Mesothelial cell of epicardium (in vitro differentiated cells): Measurements from ENCODE around the gene CRYBG1. TPM values are rescaled to one million over a fixed set of nuclear protein-coding genes. Genes with fewer than 3 reads are reported as not detected.
"Not testable (repeated sequence)": the region's sequence is repeated elsewhere in the genome, so short reads cannot be mapped to it uniquely, and the experiment has no call there.

Source experiments
- DNase-seq, 2 experiments: peaks; one replicate each; pipeline ENCODE4 v3.0.0; 2021; ENCODE audit warnings: low spot score in 2 of 2; ENCODE audit not compliant: unreplicated experiment in 2 of 2
- H3K27ac Mint-ChIP-seq: 2 replicates; pipeline ENCODE4 v1.8.0; 2021; ENCODE audit warnings: mixed read lengths
- H3K27me3 Mint-ChIP-seq: 2 replicates; pipeline ENCODE4 v1.8.0; 2021; ENCODE audit warnings: low read depth, mixed read lengths
- H3K36me3 Mint-ChIP-seq: 2 replicates; pipeline ENCODE4 v1.8.0; 2021; ENCODE audit warnings: mixed read lengths
- H3K4me1 Mint-ChIP-seq: 2 replicates; pipeline ENCODE4 v1.8.0; 2021; ENCODE audit warnings: mixed read lengths
- H3K4me3 Mint-ChIP-seq: 2 replicates; pipeline ENCODE4 v1.8.0; 2021; ENCODE audit warnings: mild to moderate bottlenecking, moderate library complexity, mixed read lengths
- H3K9me3 Mint-ChIP-seq: 2 replicates; pipeline ENCODE4 v1.8.0; 2021; ENCODE audit warnings: mixed read lengths
- total RNA-seq: library from RNA; stranded (reverse); gene quantifications from 3 replicates; pipeline ENCODE4 v1.2.1, GENCODE V29; 2021
- TF ChIP-seq, protein P1 (sequence below): fragments of 200-600 bp; sonication (generic); IDR thresholded peaks from one replicate; pipeline ENCODE4 v1.5.0; 2021; ENCODE audit warnings: antibody characterized with exemption; ENCODE audit not compliant: unreplicated experiment

CRYBG1 gene
- total RNA-seq, 1 donor from 2014 or later, result 0.74 TPM

DNA sequence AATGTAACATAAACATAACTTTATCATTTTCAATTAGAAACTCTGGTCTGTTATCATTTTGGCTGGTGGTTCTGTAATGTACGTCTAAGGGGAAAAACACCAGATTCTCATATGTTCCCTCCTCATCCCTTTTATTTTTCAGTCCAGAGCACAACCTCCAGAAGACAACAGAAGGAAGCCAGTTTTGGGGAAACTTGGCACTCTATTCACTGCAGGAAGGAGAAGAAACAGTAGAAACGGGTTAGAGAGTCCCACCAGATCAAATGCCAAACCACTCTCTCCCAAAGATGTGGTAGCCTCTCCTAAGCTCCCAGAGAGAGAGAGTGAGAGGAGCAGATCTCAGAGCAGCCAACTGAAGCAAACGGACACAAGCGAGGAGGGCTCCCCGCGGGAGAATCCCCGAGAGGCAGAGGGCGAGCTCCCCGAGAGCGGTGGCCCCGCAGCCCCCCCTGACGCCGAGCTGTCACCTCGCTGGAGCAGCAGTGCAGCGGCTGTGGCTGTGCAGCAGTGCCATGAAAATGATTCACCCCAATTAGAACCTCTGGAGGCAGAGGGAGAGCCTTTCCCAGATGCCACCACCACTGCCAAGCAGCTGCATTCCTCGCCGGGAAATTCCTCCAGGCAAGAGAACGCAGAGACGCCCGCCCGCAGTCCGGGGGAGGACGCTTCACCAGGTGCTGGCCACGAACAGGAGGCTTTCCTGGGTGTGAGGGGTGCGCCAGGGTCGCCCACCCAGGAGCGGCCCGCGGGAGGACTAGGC lies 151.0 kb downstream of the CRYBG1 start:
- Mint-ChIP-seq H3K4me1 (peaks cover 28% of the 10 kb centered on the region), H3K9me3 (no peaks in the 10 kb centered on the region), H3K27me3 (peaks cover 87% of the 10 kb centered on the region), H3K4me3 (peak overlapping the region; percentile 73), H3K36me3 (no peaks in the 10 kb centered on the region), H3K27ac (no peak overlapping the region)
- peak in 1 of 2 experiments; percentile 61 for DNase-seq
- TF ChIP-seq, protein P1, sequence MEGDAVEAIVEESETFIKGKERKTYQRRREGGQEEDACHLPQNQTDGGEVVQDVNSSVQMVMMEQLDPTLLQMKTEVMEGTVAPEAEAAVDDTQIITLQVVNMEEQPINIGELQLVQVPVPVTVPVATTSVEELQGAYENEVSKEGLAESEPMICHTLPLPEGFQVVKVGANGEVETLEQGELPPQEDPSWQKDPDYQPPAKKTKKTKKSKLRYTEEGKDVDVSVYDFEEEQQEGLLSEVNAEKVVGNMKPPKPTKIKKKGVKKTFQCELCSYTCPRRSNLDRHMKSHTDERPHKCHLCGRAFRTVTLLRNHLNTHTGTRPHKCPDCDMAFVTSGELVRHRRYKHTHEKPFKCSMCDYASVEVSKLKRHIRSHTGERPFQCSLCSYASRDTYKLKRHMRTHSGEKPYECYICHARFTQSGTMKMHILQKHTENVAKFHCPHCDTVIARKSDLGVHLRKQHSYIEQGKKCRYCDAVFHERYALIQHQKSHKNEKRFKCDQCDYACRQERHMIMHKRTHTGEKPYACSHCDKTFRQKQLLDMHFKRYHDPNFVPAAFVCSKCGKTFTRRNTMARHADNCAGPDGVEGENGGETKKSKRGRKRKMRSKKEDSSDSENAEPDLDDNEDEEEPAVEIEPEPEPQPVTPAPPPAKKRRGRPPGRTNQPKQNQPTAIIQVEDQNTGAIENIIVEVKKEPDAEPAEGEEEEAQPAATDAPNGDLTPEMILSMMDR, result no peak

DNA sequence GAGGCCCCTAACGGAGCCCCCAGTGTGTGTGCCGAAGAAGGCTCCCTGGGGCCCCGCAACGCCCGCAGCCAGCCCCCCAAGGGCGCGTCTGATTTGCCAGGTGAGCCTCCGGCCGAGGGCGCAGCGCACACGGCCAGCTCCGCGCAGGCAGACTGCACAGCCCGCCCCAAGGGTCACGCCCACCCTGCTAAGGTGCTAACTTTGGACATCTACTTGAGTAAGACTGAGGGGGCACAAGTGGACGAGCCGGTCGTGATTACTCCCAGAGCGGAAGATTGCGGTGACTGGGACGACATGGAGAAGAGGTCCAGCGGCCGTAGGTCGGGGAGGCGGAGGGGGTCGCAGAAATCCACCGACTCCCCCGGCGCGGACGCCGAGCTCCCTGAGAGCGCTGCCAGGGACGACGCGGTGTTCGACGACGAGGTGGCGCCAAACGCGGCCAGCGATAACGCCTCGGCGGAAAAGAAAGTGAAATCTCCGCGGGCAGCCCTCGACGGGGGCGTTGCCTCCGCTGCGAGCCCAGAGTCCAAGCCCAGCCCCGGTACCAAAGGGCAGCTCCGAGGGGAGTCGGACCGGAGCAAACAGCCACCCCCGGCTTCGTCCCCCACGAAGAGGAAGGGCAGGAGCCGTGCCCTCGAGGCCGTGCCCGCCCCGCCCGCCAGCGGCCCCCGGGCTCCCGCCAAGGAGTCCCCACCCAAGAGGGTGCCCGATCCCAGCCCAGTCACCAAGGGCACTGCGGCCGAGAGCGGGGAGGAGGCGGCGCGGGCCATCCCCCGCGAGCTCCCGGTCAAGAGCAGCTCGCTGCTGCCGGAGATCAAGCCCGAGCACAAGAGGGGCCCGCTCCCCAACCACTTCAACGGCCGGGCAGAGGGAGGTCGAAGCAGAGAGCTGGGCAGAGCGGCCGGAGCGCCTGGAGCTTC lies 151.8 kb downstream of the CRYBG1 start:
- Mint-ChIP-seq H3K4me1 (peaks cover 28% of the 10 kb centered on the region), H3K9me3 (no peaks in the 10 kb centered on the region), H3K27ac (no peak overlapping the region), H3K4me3 (peak overlapping the region; percentile 69), H3K27me3 (peaks cover 80% of the 10 kb centered on the region), H3K36me3 (no peaks in the 10 kb centered on the region)
- peak in 1 of 2 experiments; percentile 57 for DNase-seq
- TF ChIP-seq, protein P1, result no peak

DNA sequence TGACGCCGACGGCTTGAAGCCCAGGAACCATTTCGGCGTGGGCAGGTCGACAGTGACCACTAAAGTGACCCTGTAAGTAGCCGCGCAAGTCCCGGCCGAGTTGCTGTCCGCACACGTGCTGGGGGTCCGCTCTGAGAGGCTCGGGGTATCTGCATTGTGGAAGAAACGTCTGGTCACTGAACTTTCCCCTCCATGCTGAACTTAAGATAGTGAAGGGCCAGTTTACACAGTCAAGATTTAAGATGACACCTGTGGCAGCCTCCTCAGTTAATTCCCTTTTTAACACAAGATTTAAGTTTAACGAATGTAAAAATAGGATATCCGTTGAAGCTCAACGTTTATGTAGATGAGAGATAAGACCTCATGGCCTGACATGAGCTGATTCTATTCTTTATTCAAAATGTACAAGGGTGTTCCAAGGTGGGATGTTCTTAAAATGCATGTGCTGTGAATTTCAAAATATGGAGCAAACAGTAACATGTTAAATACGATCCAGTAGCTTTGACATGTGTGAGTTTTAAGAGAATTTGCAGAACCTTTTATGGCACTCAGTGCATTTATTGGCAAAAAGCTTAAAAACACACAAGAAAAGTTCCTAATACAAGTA lies 152.6 kb downstream of the CRYBG1 start:
- peak overlapping the region; percentile 46 for H3K4me3 Mint-ChIP-seq

DNA sequence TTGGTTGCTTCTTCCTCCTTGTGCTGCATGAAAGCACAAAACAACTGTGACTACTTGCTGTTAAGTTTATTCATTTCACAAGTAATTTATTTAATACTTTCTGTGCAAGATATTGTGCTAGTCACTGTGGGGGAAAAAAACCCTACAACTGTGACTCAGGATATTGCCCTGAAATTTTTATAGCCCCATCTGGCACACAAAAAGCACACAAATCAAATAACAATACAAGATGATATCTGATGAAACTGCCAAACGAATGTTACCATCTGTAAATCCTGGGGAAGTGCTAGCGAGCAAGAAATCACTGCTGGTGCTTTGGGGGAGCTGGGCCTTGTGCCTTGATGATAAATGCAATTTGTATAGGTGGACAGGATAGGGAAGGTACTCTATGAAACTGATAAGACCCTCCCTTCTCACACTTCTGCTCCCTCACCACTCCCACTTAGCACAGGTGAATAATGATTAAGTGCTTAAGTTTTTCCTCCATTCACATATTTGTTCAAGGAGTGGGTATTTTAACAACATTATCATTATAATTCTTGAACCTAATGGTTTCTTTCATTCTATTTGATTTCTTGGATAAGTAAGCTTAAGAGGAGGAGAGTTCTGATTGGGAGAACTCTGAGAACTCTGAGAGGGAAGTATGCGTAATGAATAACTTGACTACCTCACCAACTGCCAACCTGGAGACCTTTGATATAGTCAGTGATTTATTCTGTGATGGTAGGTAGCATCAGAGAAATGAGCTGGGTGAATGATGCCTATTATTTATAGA lies 153.5 kb downstream of the CRYBG1 start:
- no peak overlapping the region for H3K27ac Mint-ChIP-seq
- no peaks in the 10 kb centered on the region for H3K9me3 Mint-ChIP-seq
- TF ChIP-seq, protein P1, result no peak
- peaks cover 28% of the 10 kb centered on the region for H3K4me1 Mint-ChIP-seq
- peaks cover 64% of the 10 kb centered on the region for H3K27me3 Mint-ChIP-seq
- H3K36me3 Mint-ChIP-seq, result no peaks in the 10 kb centered on the region
- no peak for DNase-seq
- no peak overlapping the region for H3K4me3 Mint-ChIP-seq

More for the DNA sequence above, 152.6 kb downstream of the CRYBG1 start:
- TF ChIP-seq, protein P1, result no peak
- no peaks in the 10 kb centered on the region for H3K36me3 Mint-ChIP-seq
- H3K4me1 Mint-ChIP-seq, result peaks cover 28% of the 10 kb centered on the region
- H3K27ac Mint-ChIP-seq, result no peak overlapping the region
- H3K9me3 Mint-ChIP-seq, result no peaks in the 10 kb centered on the region
- peaks cover 73% of the 10 kb centered on the region for H3K27me3 Mint-ChIP-seq
- no peak for DNase-seq

DNA sequence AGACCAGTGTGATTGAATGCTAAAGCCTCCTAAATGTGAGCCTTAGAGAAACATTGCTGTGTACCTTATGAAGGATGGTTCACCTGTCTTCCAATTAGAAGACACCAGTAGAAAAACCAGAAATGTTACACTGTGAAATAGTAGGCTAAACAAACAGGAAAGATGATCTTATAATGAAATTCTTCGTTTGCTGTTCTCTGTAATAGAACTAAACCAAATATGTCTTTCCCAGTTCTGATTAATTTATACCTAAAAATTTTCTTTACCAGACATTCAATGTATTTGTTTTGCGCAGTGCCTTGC lies 154.0 kb downstream of the CRYBG1 start:
- Mint-ChIP-seq H3K27me3 (peaks cover 62% of the 10 kb centered on the region), H3K4me3 (no peak overlapping the region), H3K9me3 (no peaks in the 10 kb centered on the region), H3K36me3 (no peaks in the 10 kb centered on the region), H3K27ac (no peak overlapping the region), H3K4me1 (peaks cover 27% of the 10 kb centered on the region)
- DNase-seq, result no peak
- TF ChIP-seq, protein P1, result no peak

DNA sequence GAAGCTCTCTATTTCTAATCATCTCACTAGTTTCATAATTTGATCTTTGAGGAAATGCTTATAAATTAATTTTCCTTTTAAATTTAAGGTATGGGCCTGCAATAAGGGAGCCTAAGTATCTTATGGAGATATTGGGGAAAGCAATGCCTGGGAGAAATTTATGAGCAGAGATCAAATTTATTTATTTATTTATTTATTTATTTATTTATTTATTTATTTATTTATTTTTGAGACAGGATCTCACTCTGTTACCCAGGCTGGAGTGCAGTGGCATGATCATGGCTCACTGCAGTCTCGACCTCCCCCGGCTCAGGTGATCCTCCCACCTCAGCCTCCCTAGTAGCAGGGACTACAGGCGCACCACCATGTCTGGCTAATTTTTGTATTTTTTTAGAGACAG lies 155.1 kb downstream of the CRYBG1 start:
- not testable (repeated sequence) for H3K36me3 Mint-ChIP-seq, H3K9me3 Mint-ChIP-seq, H3K27ac Mint-ChIP-seq, DNase-seq, H3K4me3 Mint-ChIP-seq
- peaks cover 16% of the 10 kb centered on the region for H3K4me1 Mint-ChIP-seq
- H3K27me3 Mint-ChIP-seq, result peaks cover 54% of the 10 kb centered on the region
